ENCODE measurements around the gene FANCI.

FANCI gene

DNA sequence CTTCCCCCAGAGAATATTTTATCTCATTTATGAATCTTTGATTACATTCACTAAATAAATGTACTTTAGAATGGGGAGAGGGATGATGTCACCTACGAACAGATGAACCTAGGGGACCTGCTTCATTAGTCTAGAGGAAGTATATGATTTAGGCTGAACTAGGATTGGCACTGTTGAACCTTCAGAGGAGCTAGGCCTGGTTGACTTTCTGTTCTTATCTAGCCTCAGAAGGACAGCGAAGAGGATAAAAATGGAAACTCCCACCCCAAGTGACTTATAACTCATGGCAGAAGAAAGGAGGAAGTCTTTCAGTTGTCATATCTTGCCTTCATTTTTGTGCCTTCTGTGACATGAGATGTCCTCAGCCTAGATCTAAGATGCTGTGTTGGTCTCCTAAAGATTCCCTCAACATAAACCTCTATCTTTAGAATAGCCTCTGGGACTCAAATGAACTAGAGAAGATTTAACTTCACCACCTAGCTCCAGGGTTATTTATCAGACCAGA lies 48.2 kb downstream of the FANCI start:
- Histone ChIP-seq H3K27ac (no peak overlapping the region), H3K27me3 (no peaks in the 10 kb centered on the region), H3K36me3 (peaks cover 72% of the 10 kb centered on the region), H3K4me1 (ENCODE audit: control insufficient read depth in 1 of 2, insufficient read depth in 1 of 2, low read depth in 1 of 2, low read length in 1 of 2) (no peaks in the 10 kb centered on the region), H3K9me3 (no peaks in the 10 kb centered on the region), H3K4me3 (ENCODE audit: low read depth in 1 of 2, low read length in 1 of 2) (no peak overlapping the region)
- TF ChIP-seq, protein P1, sequence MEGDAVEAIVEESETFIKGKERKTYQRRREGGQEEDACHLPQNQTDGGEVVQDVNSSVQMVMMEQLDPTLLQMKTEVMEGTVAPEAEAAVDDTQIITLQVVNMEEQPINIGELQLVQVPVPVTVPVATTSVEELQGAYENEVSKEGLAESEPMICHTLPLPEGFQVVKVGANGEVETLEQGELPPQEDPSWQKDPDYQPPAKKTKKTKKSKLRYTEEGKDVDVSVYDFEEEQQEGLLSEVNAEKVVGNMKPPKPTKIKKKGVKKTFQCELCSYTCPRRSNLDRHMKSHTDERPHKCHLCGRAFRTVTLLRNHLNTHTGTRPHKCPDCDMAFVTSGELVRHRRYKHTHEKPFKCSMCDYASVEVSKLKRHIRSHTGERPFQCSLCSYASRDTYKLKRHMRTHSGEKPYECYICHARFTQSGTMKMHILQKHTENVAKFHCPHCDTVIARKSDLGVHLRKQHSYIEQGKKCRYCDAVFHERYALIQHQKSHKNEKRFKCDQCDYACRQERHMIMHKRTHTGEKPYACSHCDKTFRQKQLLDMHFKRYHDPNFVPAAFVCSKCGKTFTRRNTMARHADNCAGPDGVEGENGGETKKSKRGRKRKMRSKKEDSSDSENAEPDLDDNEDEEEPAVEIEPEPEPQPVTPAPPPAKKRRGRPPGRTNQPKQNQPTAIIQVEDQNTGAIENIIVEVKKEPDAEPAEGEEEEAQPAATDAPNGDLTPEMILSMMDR (IDR thresholded peaks at IDR 0.05), result no peak

DNA sequence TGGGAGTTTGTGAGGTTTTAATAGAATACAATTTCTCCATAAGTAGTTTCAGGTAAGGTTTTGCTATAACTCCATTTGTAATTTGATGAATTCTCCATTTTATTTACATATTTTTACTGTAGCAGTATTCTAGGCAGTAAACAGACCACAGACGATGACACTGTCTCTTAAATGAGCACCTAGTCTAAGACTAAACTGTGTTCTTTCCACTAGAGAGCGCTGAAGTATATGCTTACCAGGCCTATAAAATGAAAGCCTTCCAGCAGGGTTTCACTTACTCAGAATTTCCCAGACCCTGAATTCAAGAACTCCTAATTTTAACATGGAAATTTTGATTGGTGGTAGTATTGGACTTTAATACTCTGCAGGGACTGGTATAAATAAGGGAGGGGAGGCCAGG lies 49.2 kb downstream of the FANCI start:
- no peak overlapping the region for H3K27ac ChIP-seq
- no peaks in the 10 kb centered on the region for H3K27me3 ChIP-seq
- TF ChIP-seq, protein P1 (IDR thresholded peaks at IDR 0.05), result no peak
- no peaks in the 10 kb centered on the region for H3K9me3 ChIP-seq
- no peaks in the 10 kb centered on the region for H3K4me1 ChIP-seq (ENCODE audit: control insufficient read depth in 1 of 2, insufficient read depth in 1 of 2, low read depth in 1 of 2, low read length in 1 of 2)
- peaks cover 62% of the 10 kb centered on the region for H3K36me3 ChIP-seq
- H3K4me3 ChIP-seq (ENCODE audit: low read depth in 1 of 2, low read length in 1 of 2), result no peak overlapping the region

DNA sequence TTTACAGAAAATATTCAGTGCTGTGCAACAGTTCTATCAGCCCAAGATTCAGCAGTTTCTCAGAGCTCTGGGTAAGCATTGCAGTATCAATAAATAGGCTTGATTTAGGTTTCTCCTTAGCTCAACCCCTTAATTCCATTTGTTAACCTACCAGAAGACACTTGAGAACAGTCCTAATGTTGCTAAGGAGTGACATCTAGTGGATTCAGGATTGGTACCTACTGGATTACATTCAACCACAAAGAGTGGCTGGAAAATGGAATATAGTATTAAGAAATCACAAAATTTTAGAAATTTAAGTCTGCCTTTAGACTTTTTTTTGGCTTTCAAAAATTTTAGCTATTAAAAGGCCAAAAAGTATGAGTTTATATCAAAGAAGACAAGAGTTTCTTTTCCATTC lies 56.1 kb downstream of the FANCI start:
- no peaks in the 10 kb centered on the region for H3K4me1 ChIP-seq (ENCODE audit: control insufficient read depth in 1 of 2, insufficient read depth in 1 of 2, low read depth in 1 of 2, low read length in 1 of 2)
- TF ChIP-seq, protein P1 (IDR thresholded peaks at IDR 0.05), result no peak
- peaks cover 58% of the 10 kb centered on the region for H3K36me3 ChIP-seq

DNA sequence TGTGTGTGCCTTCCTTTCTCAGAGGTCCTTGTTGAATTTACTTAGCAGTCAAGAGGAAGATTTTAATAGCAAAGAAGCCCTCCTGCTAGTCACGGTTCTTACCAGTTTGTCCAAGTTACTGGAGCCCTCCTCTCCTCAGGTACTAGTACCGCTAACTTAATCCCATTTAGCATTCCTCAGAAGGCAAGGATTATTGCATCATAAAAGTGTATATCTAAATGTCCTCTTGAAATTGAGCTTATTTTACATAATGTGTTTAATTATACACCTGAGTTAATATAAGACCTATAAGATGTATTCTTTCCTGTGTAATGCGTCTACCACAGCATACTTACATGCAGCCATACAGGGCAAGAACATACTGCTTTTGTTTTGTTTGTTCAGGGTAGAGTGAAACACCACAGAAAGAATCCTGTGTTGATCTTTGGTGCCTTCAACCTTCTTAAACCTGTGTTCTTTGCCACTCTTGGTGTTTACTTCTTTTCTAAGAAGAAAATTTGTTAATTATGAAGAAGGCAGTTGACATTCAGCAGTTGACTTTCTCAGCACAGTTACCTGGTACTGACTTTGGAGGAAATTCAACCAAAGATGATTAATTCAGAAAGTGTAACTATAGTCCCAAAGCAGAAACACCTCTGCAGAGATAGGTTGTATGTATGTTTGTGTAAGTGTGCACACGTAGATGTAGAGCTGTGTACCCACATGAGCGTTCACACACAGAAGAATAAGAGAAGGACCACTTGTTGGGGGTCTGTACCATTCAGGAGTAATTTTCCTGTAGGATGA lies 57.7 kb downstream of the FANCI start:
- Histone ChIP-seq H3K4me3 (ENCODE audit: low read depth in 1 of 2, low read length in 1 of 2) (no peak overlapping the region), H3K27ac (no peak overlapping the region), H3K27me3 (no peaks in the 10 kb centered on the region), H3K4me1 (ENCODE audit: control insufficient read depth in 1 of 2, insufficient read depth in 1 of 2, low read depth in 1 of 2, low read length in 1 of 2) (no peaks in the 10 kb centered on the region), H3K9me3 (no peaks in the 10 kb centered on the region), H3K36me3 (peaks cover 72% of the 10 kb centered on the region)
- TF ChIP-seq, protein P1 (IDR thresholded peaks at IDR 0.05), result no peak

More for the DNA sequence above, 56.1 kb downstream of the FANCI start:
- Histone ChIP-seq H3K4me3 (ENCODE audit: low read depth in 1 of 2, low read length in 1 of 2) (no peak overlapping the region), H3K9me3 (no peaks in the 10 kb centered on the region), H3K27me3 (no peaks in the 10 kb centered on the region), H3K27ac (no peak overlapping the region)

DNA sequence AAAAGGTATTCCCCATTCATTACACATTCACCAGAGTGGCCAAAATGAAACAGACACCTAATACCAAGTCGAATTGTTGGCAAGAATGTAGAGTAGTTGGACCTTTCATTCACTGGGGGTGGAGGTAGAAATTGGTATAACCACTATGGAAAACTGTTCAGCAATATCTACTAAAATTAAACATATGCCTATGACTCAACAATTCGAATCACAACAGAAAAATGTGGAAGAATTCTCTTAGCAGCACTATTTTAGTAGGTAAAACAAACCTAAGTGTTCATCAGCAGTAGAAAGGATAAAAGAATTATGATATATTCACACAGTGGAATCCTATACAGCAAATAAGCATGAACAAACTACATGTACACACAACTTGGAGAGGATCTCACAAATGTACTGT lies 60.2 kb downstream of the FANCI start:
- Histone ChIP-seq H3K4me1 (ENCODE audit: control insufficient read depth in 1 of 2, insufficient read depth in 1 of 2, low read depth in 1 of 2, low read length in 1 of 2) (no peaks in the 10 kb centered on the region), H3K36me3 (peaks cover 97% of the 10 kb centered on the region)

More for the DNA sequence above, 60.2 kb downstream of the FANCI start:
- TF ChIP-seq, protein P1 (IDR thresholded peaks at IDR 0.05), result no peak
- Histone ChIP-seq H3K9me3 (no peaks in the 10 kb centered on the region), H3K27me3 (no peaks in the 10 kb centered on the region), H3K4me3 (ENCODE audit: low read depth in 1 of 2, low read length in 1 of 2) (no peak overlapping the region), H3K27ac (no peak overlapping the region)

Measured in neutrophil (primary cell).